Upper lobe of left lung (tissue), 4 donors: ENCODE measurements around the gene BDNF.

Experiments
- CTCF ChIP-seq, 6 experiments: fragments of 450-650 bp in 4 of 6; fragments of 200-600 bp in 2 of 6; sonication (generic) in 2 of 6; IDR thresholded peaks; one replicate each; pipeline ENCODE4 v1.5.1; 2016 to 2019; ENCODE audit warnings: antibody characterized with exemption in 6 of 6
- POLR2A ChIP-seq, 4 donors: fragments of 450-650 bp; IDR thresholded peaks; one replicate each; pipeline ENCODE4 v1.5.1; 2016 to 2017; ENCODE audit warnings: antibody characterized with exemption in 4 of 4, mild to moderate bottlenecking in 2 of 4

GRCh38 chr11:27702811-27703210 lies 2.6 kb upstream of the BDNF start:
- no peak for TF ChIP-seq CTCF (IDR thresholded peaks at IDR 0.05)
- TF ChIP-seq POLR2A (IDR thresholded peaks at IDR 0.05) = no peak
